ENCODE measurements around the gene OST4.

GRCh38 chr2:27108221-27108620, 36.8 kb upstream of the OST4 start:
- TF ChIP-seq CTCF (IDR thresholded peaks at IDR 0.05; ENCODE audit: low read depth, low read length) (no peak), EZH2phosphoT487 (IDR thresholded peaks at IDR 0.05; ENCODE audit: low read depth) (no peak)
